Activated naive CD4-positive, alpha-beta T cell treated with anti-CD3 and anti-CD28 coated beads, Interleukin-2, amount 10 ng/mL, durations not matched to agents 7 days and 5 days (primary cell): ENCODE results near the gene CCL17.
"Not testable (repeated sequence)": the region's sequence is repeated elsewhere in the genome, so short reads cannot be mapped to it uniquely, and the experiment has no call there.

Source experiments
- CTCF ChIA-PET: fragments of 350-600 bp; sonication (Branson Sonifier 250); formaldehyde crosslinking; loops from one replicate; lab custom pipeline; 2021; ENCODE audit warnings: antibody characterized with exemption; lab: Charles Lee
- DNase-seq: peaks from one replicate; pipeline ENCODE4 v3.0.0-alpha.2; 2020
- H3K27ac Mint-ChIP-seq: one replicate; pipeline ENCODE4 v1.8.0; 2021; ENCODE audit warnings: mild to moderate bottlenecking, moderate library complexity, mixed read lengths
- H3K27me3 Mint-ChIP-seq: one replicate; pipeline ENCODE4 v1.8.0; 2021; ENCODE audit warnings: mild to moderate bottlenecking, mixed read lengths
- H3K36me3 Mint-ChIP-seq: one replicate; pipeline ENCODE4 v1.8.0; 2021; ENCODE audit warnings: mixed read lengths
- H3K4me1 Mint-ChIP-seq: one replicate; pipeline ENCODE4 v1.8.0; 2021; ENCODE audit warnings: mixed read lengths
- H3K4me3 Mint-ChIP-seq: one replicate; pipeline ENCODE4 v1.8.0; 2021; ENCODE audit warnings: mild to moderate bottlenecking, moderate library complexity, mixed read lengths
- H3K9me3 Mint-ChIP-seq: one replicate; pipeline ENCODE4 v1.8.0; 2021; ENCODE audit warnings: mixed read lengths

CCL17 gene

DNA sequence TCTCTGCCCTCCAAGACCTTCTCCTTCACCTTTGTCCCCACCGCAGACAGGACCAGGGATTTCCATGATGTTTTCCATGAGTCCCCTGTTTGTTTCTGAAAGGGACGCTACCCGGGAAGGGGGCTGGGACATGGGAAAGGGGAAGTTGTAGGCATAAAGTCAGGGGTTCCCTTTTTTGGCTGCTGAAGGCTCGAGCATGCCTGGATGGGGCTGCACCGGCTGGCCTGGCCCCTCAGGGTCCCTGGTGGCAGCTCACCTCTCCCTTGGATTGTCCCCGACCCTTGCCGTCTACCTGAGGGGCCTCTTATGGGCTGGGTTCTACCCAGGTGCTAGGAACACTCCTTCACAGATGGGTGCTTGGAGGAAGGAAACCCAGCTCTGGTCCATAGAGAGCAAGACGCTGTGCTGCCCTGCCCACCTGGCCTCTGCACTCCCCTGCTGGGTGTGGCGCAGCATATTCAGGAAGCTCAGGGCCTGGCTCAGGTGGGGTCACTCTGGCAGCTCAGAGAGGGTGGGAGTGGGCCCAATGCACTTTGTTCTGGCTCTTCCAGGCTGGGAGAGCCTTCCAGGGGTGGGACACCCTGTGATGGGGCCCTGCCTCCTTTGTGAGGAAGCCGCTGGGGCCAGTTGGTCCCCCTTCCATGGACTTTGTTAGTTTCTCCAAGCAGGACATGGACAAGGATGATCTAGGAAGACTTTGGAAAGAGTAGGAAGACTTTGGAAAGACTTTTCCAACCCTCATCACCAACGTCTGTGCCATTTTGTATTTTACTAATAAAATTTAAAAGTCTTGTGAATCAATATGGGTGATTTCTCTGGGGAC lies 20.1 kb upstream of the CCL17 start:
- CTCF ChIA-PET = no interaction called here
- Mint-ChIP-seq H3K4me3 (no peak overlapping the region), H3K36me3 (no peaks in the 10 kb centered on the region), H3K27me3 (peaks cover 16% of the 10 kb centered on the region), H3K27ac (no peak overlapping the region), H3K4me1 (no peaks in the 10 kb centered on the region), H3K9me3 (no peaks in the 10 kb centered on the region)
- DNase-seq = no peak

DNA sequence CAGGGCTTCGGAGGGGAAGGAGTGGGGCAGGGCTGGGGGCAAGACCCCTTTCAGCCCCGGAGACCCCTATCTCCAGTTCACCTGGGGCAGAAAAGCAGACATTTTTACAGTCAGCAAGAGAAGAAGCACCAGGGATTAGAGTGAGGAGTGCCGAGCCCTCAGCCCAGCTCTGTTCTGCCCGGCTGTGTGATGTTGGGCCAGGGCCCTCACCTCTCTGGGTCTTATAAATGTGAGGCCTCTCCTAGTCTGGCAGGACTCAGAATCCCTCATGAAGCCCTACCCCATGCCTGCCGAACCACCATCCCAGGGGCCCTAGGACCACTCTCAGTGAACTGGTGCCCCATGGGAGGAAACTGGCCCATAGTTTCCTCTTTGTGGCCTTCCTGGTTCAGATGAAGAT lies 19.5 kb upstream of the CCL17 start:
- Mint-ChIP-seq H3K4me1 (no peaks in the 10 kb centered on the region), H3K36me3 (no peaks in the 10 kb centered on the region), H3K9me3 (no peaks in the 10 kb centered on the region), H3K27ac (no peak overlapping the region), H3K4me3 (no peak overlapping the region), H3K27me3 (peaks cover 16% of the 10 kb centered on the region)
- no peak for DNase-seq
- CTCF ChIA-PET = no interaction called here

DNA sequence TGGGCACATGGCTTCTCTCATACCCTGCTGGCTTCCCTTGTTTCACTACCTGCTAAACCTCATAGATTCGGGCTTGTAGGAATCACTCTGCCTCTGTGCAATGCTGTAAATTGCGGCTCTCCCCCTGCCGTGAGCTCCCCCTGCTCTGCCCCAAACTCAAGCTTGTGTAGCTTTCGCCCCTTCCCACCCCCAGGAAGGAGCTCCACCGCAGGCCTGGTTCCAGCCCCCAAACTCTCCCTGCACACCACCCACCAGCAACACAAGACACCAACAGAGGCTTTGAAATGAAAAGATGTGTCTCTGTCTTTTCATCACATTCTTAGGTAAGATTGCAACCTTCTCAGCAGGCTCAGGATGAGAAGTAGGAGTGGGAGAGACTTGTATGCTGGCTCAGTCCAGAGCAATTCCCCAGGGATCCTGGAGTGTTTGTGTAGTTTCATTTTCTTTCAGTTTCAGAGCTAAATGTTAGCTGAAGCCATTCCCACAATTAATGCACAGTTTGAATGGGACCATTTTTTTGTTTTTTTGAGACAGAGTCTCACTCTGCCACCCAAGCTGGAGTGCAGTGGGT lies 18.1 kb upstream of the CCL17 start:
- no peak for DNase-seq
- Mint-ChIP-seq H3K9me3 (no peaks in the 10 kb centered on the region), H3K36me3 (no peaks in the 10 kb centered on the region), H3K4me1 (no peaks in the 10 kb centered on the region), H3K27me3 (peaks cover 24% of the 10 kb centered on the region), H3K4me3 (no peak overlapping the region), H3K27ac (no peak overlapping the region)
- CTCF ChIA-PET = no interaction called here

DNA sequence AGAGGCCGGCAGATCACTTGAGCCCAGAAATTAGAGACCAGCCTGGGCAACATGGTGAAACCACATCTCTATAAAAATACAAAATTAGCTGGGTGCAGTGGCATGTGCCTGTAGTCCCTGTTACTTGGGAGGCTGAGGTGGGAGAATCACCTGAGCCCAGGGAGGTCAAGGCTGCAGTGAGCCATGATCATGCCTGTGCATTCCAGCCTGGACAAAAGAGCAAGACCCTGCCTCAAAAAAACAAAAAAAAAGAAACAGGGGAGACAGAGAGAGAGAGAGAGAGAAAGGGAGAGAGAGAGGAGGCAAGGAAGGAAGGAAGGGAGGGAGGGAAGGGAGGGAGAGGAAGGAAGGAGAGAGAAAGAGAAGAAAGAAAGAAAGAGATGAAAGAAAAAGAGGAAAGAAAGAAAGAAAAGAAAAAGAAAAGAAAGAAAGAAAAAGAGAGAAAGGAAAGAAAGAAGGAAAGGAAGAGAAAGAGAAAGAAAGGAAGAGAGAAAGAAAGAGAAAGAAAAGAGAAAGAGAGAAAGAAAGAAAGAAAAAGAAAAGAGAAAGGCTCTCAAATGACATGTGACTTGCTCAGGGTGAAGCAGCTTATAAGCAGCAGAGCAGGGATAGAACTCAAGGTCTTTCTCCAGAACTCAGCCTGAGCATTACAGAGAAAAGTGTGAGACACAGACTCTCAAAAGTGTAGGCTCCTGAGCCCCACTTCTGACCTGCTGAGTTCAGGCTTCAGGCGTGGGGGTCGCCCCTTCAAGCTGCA lies 16.8 kb upstream of the CCL17 start:
- H3K27me3 Mint-ChIP-seq = peaks cover 31% of the 10 kb centered on the region
- no peak overlapping the region for H3K27ac Mint-ChIP-seq
- CTCF ChIA-PET = no interaction called here
- H3K4me3 Mint-ChIP-seq = no peak overlapping the region
- H3K9me3 Mint-ChIP-seq = no peaks in the 10 kb centered on the region
- H3K36me3 Mint-ChIP-seq = no peaks in the 10 kb centered on the region
- H3K4me1 Mint-ChIP-seq = no peaks in the 10 kb centered on the region
- no peak for DNase-seq

DNA sequence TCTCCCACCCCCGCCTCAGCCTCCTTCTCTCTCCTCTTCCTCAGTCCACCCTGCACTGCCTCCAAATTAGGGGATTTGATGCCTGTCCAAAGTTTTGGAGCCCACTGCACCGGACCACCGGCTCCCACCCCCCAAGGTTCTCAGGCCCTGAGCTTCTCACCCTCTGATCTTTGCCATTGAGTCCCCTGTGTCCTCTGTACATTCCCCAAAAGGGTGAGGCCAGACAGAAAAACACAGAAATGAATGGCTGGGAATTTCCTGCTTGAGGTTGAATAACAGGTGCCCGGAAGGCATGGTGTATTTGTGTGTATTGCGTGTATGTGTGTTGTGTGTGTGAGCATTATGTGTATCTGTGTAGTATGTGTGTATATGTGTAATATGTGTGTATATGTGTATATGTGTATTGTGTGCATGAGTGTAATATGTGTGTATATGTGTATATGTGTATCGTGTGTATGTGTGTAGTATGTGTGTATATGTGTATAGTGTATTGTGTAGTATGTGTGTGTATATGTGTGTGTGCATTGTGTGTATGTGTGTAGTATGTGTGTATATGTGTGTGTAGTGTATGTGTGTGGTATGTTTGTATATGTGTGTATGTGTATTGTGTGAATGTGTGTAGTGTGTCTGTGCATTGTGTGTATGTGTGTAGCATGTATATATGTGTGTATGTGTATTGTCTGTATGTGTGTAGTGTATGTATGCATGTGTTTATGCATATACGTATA lies 16.0 kb upstream of the CCL17 start:
- Mint-ChIP-seq H3K9me3 (no peaks in the 10 kb centered on the region), H3K4me1 (no peaks in the 10 kb centered on the region), H3K36me3 (no peaks in the 10 kb centered on the region), H3K27ac (no peak overlapping the region), H3K4me3 (no peak overlapping the region), H3K27me3 (peaks cover 34% of the 10 kb centered on the region)
- no peak for DNase-seq
- CTCF ChIA-PET = no interaction called here

DNA sequence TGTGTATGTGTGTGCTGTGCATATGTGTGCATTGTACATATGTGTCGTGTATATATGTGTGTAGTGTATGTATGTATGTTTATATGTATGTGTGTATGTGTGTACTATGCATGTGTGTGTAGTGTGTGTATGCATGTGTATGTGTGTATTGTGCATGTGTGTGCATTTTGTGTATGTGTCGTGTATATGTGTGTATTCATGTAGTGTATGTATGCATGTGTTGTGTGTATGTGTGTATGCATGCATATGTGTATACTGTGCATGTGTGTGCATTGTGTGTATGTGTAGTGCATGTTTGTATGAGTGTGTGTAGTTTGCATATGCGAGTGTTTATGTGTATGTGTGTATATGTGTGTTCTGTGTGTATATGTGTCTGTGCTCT lies 15.5 kb upstream of the CCL17 start:
- CTCF ChIA-PET = no interaction called here

DNA sequence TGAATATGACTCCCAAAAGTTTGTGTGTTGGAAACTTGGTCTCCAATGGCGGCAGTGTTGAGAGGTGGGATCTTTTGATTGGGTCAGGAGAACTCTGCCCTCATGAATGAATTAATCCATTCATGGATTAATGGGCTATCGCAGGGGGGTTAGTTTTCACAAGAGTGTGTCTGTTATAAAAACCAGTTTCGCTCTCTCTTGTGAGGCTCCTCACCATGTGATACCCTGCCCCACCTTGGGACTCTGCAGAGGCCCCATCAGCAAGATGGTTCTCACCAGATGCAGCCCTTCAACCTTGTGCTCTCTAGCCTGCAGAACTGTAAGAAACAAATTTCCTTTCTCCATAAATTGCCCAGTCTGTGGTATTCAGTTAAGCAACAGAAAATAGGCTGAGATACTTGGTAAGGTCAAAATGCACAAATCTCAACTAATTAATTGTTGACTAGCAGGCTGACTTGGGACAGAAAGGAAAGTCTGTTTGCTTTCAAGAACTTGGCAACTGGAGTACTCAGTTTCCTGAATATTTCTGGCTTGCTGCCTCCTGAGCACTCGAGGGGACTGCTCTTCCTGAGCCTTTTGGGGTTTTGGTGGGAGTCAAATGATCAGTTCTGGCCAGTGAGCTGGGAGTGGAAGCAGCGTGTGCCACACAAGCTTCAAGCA lies 13.8 kb upstream of the CCL17 start:
- H3K36me3 Mint-ChIP-seq = no peaks in the 10 kb centered on the region
- H3K4me3 Mint-ChIP-seq = no peak overlapping the region
- no peaks in the 10 kb centered on the region for H3K9me3 Mint-ChIP-seq
- no peak for DNase-seq
- no peaks in the 10 kb centered on the region for H3K4me1 Mint-ChIP-seq
- no peak overlapping the region for H3K27ac Mint-ChIP-seq
- CTCF ChIA-PET = interaction anchor here (1.9 kb wide), 1 partner anchor 26 kb away, joined by 4 read pairs; no protein-coding TSS in a partner anchor
- peaks cover 28% of the 10 kb centered on the region for H3K27me3 Mint-ChIP-seq

More for the DNA sequence above, 15.5 kb upstream of the CCL17 start:
- no peaks in the 10 kb centered on the region for H3K4me1 Mint-ChIP-seq
- no peak for DNase-seq
- H3K27ac Mint-ChIP-seq = no peak overlapping the region
- no peak overlapping the region for H3K4me3 Mint-ChIP-seq
- H3K27me3 Mint-ChIP-seq = peaks cover 31% of the 10 kb centered on the region
- no peaks in the 10 kb centered on the region for H3K36me3 Mint-ChIP-seq
- H3K9me3 Mint-ChIP-seq = no peaks in the 10 kb centered on the region

DNA sequence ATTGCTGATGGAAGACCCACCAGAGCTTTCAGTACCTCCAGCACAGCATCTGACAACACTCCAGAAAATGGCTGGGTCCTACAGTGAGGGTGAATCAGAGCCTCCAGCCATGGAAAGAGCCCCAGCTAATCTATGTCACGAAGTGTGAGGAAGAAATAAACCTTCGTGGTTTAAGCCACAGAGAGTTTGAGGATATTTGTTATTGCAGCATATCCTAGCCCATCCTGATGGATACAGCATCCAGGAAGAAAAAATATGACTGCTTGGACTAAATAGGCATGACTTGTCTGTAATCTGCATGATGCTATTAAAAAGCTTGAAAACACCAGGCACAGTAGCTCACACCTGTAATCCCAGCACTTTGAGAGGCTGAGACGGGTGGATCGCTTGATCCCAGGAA lies 13.3 kb upstream of the CCL17 start:
- DNase-seq = no peak
- H3K36me3 Mint-ChIP-seq = no peaks in the 10 kb centered on the region
- no peak overlapping the region for H3K27ac Mint-ChIP-seq
- no peak overlapping the region for H3K4me3 Mint-ChIP-seq
- H3K27me3 Mint-ChIP-seq = peaks cover 28% of the 10 kb centered on the region
- H3K9me3 Mint-ChIP-seq = no peaks in the 10 kb centered on the region
- H3K4me1 Mint-ChIP-seq = no peaks in the 10 kb centered on the region
- CTCF ChIA-PET = interaction anchor here (1.9 kb wide), 1 partner anchor 26 kb away, joined by 4 read pairs; no protein-coding TSS in a partner anchor

DNA sequence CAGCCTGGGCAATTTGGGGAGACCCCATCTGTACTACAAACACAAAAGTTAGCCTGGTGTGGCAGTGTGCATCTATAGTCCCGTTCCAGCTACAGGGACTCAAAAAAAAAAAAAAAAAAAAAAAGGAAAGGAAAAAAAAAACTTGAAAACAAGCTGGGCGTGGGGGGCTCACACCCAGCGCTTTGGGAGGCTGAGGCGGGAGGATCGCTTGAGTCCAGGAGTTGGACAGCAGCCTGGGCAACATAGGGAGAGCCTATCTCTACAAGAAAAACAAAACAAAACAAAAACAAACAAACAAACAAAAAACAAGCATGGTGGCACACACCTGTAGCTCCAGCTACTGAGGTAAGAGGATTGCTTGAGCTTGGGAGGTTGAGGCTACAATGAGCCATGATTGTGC lies 12.9 kb upstream of the CCL17 start:
- Mint-ChIP-seq H3K36me3 (no peaks in the 10 kb centered on the region), H3K9me3 (no peaks in the 10 kb centered on the region), H3K4me1 (no peaks in the 10 kb centered on the region), H3K4me3 (no peak overlapping the region), H3K27ac (no peak overlapping the region), H3K27me3 (peaks cover 28% of the 10 kb centered on the region)
- no peak for DNase-seq
- CTCF ChIA-PET = interaction anchor here (1.9 kb wide), 1 partner anchor 25 kb away, joined by 4 read pairs; no protein-coding TSS in a partner anchor

DNA sequence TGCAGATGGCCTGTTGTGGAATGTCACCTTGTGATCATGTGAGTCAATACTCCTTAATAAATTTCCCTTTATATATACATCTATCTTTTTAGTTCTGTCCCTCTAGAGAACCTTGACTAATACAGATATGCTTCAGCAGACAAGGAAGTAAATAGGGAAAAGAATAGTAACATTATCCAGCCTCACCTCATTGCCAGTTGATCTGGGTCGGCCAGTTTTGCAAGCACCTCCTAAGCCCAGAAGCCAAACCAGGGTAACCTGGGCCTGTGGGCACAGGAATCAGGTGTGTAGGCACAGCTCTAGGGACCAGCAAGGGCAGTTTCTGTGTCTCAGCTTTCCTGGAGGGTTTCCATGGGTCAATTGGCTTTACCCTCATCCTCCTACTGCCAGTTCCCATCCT lies 11.9 kb upstream of the CCL17 start:
- no peak for DNase-seq
- Mint-ChIP-seq H3K27me3 (peaks cover 23% of the 10 kb centered on the region), H3K27ac (no peak overlapping the region), H3K36me3 (no peaks in the 10 kb centered on the region), H3K4me3 (no peak overlapping the region), H3K4me1 (no peaks in the 10 kb centered on the region), H3K9me3 (no peaks in the 10 kb centered on the region)
- CTCF ChIA-PET = interaction anchor here (1.9 kb wide), 1 partner anchor 24 kb away, joined by 4 read pairs; no protein-coding TSS in a partner anchor

DNA sequence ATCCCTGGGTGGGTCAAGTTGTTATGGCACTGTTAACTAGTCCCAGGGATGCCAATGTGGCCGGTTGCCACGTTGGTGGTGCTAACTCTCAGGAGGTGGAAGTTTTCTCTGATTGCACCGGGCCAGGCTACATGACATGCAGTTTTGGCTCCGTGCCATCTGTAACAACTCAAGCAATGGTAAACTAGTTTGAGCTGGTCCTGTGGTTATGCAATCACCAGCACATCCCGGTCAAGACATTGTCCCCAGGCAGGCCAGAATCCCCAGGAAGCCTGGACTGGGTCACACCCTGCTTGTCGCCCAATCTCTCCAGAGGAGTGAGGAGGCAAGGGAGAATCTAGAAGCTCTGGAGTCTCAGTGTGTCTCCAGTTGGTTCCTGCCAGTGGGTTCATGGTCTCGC lies 10.1 kb upstream of the CCL17 start:
- Mint-ChIP-seq H3K36me3 (no peaks in the 10 kb centered on the region), H3K9me3 (no peaks in the 10 kb centered on the region), H3K27ac (no peak overlapping the region), H3K4me1 (no peaks in the 10 kb centered on the region), H3K27me3 (peaks cover 19% of the 10 kb centered on the region), H3K4me3 (no peak overlapping the region)
- no peak for DNase-seq
- CTCF ChIA-PET = no interaction called here

DNA sequence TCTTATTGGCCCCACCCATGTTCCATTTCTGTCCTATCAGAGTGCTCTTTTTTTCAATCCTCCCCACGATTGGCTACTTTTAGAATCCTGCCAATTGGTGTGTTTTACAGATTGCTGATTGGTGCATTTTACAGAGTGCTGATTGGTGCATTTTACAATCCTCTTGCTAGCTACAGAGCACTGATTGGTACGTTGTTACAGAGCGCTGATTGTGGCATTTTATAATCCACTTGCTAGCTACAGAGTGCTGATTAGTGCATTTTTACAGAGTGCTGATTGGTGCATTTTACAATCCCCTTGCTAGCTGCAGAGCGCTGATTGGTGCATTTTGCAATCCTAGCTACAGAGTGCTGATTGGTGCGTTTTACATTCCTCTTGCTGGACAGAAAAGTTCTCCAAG lies 9.5 kb upstream of the CCL17 start:
- Mint-ChIP-seq H3K27me3 (peaks cover 19% of the 10 kb centered on the region), H3K27ac (no peak overlapping the region), H3K9me3 (no peaks in the 10 kb centered on the region), H3K4me3 (no peak overlapping the region), H3K36me3 (no peaks in the 10 kb centered on the region), H3K4me1 (no peaks in the 10 kb centered on the region)
- DNase-seq = no peak
- CTCF ChIA-PET = no interaction called here

DNA sequence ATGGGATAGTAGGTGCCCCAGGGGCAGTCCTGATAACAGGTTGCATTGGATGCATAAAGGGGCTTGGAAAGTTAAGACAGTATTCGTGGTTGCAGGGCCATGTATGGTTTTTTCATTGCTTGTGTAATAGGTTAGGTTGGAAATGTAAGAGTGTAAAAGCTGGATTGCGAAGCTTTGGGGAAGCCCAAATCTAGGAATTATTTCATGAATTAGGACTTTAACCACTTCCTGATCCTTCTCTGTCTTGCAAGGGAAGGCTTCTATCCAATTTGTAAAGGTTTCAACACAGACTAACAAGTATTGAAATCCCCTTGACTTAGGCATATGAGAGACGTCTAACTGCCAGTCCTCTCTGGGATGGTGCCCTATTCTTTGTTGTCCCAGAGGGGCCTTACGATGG lies 7.8 kb upstream of the CCL17 start:
- H3K36me3 Mint-ChIP-seq = no peaks in the 10 kb centered on the region
- no peak overlapping the region for H3K4me3 Mint-ChIP-seq
- peaks cover 14% of the 10 kb centered on the region for H3K27me3 Mint-ChIP-seq
- no peak for DNase-seq
- H3K4me1 Mint-ChIP-seq = no peaks in the 10 kb centered on the region
- H3K27ac Mint-ChIP-seq = no peak overlapping the region
- H3K9me3 Mint-ChIP-seq = no peaks in the 10 kb centered on the region
- CTCF ChIA-PET = no interaction called here

DNA sequence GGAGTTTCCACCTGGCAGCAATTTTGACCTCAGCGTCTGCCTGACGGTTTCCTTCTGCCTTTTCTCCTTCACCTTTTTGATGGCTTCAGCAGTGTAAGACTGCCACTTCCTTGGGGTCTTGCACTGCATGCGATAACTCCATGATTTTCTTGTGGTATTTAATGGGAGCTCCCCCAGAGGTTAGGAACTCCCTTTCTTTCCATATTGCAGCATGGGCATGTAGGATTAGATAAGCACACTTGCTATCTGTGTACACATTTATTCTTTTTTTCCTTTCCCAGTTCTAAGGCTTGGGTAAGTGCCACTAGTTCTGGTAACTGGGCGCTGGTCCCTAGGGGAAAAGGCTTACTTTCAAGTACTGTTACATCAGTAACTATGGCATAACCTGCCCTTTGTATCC lies 7.1 kb upstream of the CCL17 start:
- H3K27me3 Mint-ChIP-seq = peaks cover 15% of the 10 kb centered on the region
- DNase-seq, H3K36me3 Mint-ChIP-seq, CTCF ChIA-PET, H3K9me3 Mint-ChIP-seq, H3K27ac Mint-ChIP-seq, H3K4me3 Mint-ChIP-seq, H3K4me1 Mint-ChIP-seq: not testable (repeated sequence)
